Amniotic epithelial cell (primary cell): Measurements from ENCODE around the gene BLNK.
A peak's percentile ranks its signal among the peaks of the same experiment; 100 is the strongest.
"Not testable (repeated sequence)": the region's sequence is repeated elsewhere in the genome, so short reads cannot be mapped to it uniquely, and the experiment has no call there.

Source experiments
- DNase-seq: peaks from one replicate; pipeline ENCODE4 v3.0.0-alpha.2; 2010; ENCODE audit warnings: low read depth

BLNK gene

DNA sequence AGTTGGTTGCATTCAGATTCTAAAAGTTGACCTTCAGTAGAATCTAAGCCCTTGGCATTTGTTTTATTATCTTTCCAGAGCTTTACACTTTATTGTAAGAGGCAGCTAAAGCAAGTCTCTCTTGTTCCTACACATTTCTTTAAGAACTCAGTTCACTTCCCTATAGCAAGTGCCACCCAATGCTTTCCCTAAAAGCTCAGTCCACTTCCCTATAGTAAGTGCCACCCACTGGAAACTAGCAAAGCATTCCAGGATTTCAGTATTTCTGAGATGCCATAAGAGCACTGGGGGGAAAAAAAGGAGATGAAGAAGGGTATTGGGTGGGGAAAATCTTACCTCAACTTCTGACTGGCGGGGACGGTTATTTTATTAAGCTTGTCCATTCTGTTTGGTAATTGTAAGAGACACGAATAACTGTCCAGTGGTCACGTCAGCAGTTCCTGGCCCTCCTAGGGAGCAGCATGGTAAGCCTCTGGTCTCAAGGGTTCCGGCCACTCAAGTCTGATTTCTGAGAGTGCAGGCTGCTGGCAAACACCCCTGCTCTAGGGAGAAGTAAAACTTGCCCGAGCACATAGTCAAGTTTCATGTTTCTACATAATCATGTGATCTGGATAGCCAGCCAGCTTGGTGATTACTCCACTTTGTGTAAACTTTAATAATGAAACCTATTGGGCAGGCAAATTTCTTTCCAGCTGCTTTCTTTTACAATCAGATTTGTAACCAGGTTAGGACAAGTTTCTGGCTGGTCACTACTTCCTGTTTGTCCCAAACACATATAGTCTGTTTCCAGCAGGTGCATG, at the start of gene BLNK:
Gene BLNK, minus strand, starts transcription at position 554 of the 800 bp plus-strand sequence. Its CDS starts 171 bp downstream, at position 383.
- no peak for DNase-seq

DNA sequence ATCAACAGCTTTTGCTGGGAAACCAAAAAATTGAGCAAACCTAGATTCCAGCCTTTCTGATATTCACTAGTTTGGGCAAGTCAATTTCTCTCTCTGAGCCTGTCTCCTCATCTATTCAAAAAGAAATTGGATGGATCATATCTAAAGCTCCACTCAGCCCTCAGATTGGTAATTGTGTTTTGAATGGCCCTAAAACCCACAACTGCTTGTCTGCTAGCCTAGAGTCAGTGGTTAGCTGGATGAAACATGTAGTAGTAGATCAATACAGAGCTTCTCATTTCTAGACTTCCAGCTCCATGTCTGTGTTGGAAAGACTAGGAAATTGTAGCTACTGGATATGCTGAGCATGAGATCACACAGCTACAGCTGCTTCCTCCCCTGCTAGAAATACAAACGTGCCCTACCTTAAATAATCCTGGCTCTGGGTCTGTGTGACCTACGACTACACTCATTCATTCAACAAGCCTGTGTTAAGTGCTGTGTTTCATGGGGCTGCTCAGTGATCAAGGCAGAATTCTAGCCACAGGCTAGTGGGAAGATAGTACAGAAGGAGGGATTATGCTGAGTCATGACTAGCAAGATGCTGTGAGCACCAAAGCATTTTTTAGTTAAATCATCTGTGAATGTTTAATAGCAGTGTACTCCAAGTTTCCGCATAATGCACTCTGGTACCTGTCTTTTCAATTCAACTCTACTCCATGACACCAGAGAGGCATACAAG, 48.5 kb upstream of the BLNK start:
- DNase-seq = peak; percentile 13

DNA sequence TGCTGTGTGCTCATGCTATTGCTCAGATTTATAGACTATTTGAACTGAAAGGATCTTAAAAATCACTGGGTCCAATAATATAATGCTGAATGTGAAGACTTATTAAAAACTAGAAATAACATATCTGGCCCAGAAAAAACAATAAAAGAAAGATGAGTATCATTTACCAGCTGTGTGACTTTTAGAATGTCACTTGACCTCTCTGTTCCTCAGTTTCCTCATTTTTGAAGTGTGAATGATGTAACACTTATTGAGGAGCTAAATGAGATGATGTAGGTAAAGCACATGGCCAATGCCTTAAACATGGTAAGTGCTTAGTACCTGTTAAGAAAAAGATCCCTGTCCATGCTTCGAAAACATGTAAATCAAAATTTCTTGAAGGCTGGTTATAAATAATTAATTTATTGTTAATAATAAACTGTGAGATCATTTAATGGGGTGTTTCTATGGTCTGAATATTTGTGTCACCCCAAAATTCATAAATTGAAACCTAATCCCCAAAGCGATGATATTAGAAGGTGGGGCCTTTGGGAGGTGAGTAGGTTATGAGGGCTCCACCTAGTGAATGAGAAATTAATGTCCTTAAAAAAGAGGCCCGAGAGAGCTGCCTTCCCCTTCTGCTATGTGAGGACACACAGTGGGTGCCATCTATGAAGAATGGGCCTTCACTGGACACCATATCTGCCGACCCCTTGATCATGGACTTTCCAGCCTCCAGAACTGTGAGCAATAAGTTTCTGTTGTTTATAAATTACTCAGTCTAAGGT, 45.9 kb upstream of the BLNK start:
- DNase-seq = no peak

DNA sequence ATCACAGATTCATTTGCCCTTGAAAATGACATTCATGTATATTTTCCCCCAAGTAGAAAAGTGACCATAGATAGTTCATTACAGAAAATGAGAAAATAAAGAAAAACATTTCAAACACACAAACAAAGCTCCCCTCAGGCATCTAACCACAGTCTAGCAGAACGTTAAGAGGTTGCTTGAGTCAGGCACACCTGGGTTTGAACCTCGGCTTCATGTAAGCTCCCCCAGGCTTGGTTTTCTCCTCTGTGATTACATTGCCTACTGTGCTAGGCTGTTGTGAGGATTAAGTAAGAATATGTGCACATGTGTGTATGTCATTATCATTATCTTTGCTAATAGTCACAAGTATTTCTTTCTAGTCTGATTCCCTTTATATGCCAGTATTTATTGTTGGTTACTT, 42.0 kb upstream of the BLNK start:
- no peak for DNase-seq

DNA sequence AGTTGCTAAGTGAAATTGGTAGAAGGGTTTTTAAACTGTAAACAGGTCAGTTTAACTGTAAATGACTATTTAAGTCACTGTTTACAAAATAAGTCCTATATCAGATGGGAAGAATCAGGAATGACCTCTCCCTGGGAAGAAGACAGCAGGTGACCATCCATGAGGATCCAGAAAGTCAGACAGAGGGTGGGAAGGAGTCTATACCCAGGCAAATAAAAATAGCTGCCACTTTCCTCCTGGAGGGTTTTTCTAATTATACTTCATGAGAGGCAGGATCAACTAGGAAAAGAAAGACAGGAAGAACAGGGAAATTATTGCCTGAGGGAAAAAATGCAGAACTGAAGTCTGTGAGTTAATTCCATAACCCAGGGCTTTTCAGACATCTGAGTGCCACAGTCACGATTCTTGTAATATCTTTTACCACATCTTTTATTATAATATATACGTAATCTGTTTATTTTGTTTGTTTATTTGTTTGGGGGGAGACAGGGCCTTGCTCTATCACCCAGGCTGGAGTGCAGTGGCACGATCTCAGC, 39.9 kb upstream of the BLNK start:
- no peak for DNase-seq

DNA sequence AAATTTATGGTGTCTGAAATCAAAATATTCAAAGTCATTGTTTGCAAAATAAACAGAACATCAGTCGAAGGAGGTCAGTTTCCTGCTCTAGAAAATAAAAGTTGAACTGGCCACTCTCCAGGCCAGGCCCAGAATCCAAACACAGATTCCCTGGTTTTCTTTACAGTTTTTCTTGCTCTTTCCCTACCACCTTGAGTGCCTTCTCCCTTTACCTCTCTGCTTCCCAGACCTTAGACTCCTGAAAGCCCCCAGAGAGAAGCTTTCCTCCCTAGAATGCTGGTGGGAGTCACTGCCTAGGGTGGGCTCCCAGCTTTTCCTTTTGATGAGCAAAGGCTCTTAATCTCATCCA, 38.9 kb upstream of the BLNK start:
- DNase-seq = no peak

DNA sequence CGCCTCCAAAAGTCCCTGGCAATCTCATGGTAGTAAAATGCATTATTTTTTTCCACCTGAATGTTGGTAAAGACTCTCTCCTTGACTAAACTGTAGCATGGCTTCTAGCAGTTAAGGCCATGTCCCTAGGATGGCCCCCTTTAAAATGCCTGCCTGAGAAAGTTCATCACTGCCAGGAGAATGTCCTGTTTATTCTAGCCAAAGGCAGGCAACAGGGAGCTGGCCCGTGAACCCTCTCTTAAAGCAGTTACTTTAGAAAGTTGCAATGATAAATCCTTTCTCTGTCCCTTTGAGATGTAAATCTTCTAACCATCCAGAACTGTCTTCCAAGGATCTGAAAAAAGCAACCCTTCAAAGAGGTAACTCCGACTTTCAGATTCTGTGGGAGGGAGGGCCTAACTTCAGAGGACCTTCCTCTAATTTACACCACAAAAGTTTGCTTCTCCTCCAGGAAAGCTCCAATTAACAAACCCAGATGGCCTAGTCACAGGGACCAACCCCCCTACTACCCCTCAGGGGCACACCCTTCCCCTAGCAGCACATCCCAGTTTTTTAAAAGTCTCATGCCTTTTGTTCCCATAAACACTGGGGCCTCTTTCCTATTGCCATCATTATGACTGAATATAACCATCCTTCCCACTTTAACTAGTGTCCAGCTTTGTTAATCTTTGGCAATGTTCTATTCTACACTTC, 38.4 kb upstream of the BLNK start:
- no peak for DNase-seq

DNA sequence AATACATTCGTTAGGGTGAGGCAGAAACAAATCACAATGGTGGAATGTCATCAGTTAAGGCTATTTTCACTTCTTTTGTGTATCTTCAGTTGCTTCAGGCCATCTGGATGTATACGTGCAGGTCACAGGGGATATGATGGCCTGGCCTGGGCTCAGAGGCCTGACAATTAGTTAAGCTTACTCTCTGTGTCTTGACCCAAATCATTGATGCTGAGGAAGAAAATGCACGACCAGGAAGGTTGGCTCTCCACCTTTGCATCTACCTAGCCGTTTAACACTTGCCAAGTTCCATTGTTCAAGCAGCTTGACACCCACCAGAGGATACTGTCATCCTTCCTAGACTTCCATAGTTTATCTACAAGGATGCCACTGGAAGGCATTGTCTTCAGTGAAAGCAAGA, 37.5 kb upstream of the BLNK start:
- DNase-seq = not testable (repeated sequence)

DNA sequence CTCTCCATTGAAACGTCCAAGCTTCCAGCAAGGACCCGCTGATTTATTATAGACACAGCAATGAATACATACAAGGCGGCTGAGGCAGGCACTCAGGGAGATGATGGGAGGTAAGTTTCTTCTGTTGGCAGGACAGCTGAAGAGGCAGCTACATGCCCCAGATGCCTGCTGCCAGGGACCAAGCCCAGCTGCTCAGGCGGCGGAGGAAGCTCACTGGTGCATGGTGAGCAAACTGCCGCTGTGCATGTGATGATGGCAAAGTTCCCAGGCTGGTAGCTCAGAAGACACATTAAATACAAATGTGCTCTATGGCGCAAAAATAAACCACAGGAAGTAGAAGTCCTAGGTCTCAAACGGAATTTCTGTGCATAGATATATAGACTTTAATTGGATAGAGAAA, 35.1 kb upstream of the BLNK start:
- no peak for DNase-seq

DNA sequence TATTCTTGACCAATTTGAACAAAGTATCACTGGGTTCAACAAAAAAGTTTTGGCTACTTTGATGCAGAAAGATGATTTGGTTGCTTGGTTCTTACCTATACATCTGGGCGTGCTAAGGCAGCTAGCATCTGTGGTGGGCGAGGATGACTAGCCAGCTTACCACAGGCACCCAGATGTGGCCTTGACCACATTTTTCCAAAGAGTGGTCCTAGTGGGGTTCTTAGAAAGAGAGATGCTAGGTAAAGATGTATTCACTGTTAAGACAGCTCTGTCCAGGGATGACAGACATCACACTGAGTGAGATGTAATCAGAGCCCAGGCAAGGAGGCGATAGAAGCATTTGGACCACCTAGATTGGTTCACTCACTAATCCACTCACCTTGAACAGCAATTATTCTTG, 33.6 kb upstream of the BLNK start:
- DNase-seq = no peak

DNA sequence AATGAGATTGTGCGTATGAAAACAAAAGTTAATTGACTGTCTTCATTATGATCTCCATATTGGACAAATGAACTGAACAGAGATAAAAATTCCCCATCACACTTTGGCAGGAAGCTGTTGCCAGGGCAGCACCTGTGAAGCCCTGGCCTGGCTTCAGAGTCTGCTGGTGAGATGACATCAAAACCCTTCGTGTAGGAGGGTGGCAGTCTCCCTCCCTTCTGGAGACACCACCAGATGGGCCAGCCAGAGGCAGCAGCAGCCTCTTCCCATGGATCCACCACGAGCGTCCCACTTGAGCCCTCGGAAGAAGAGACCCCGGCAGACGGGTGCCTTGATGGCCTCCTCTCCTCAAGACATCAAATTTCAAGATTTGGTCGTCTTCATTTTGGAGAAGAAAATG, 32.9 kb upstream of the BLNK start, which contains the start of gene DNTT:
Gene DNTT, plus strand, starts transcription at position 205 of the 400 bp plus-strand sequence. Its CDS starts 64 bp downstream, at position 269.
- no peak for DNase-seq

DNA sequence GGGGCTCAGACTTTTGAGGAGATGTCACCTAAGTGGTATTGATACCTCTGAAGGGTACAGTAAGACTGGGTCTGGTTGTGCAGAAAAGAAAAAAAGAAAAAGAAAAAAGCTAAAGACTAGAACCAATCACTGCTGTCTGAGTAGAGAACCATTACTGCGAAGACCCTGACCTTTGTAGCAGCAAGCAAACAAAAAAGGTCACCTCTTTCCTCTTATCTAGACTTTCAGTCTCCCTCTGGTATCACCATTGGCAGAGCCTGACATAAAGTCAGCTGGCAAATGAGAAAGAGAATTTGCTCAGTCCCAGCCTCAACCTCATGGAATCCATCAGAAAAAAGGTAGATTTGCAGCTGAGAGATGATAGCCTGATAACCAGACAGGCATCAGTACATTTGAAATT, 30.2 kb upstream of the BLNK start:
- DNase-seq = no peak

DNA sequence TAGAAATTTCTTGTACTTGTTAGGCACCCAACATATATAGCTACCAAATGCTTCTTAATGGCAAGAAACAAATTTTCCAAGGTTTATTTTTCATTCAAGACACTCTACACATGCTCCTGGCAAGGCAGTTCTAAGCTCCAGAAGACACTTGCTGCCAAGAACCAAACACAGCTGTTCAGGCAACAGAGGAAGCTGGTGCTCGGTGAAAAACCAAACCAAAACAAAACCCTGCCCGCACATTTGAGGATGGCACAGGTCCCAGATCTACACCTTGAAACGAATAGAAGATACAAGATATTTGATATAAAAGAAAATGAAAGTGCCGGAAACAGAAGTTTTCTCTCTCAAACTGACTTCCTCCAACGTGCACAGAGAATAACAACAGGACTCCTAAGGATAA, 28.0 kb upstream of the BLNK start:
- no peak for DNase-seq

DNA sequence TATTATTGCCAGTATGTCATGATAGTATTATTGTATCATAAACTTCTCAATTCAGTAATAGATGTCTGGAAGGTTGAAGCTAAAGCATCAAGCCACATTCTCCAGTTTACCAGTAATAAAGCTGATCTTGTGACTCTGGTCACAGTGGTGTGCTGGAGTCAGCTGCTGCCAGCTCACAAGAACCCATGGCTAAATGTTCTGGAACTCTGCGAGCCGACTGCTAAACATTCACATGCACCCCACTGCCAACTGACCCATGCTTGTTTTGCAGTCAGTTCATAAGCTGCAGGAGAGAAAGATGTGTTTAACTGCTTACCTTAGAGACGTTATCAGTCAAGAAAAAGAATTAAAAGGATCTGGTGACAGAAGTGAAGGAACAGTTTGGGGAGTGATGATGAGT, 27.0 kb upstream of the BLNK start:
- no peak for DNase-seq

DNA sequence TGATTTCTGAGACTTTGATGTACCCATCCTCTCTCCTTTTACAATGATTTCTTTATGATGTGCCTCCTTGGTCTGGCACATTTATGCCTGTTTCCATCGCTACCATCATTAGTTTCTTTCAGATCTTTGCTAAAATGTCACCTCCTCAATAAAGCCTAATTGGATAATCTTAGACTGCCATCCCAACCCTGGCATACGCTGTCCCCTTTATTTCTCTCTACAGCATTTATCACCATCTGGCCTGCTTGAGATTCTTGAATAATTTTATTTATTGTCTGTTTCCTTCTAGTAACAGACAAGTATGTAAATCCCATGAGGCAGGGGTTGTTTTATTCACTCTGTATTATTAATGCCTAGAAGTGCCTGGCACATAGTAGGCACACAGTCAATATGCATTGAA, 26.1 kb upstream of the BLNK start:
- no peak for DNase-seq

DNA sequence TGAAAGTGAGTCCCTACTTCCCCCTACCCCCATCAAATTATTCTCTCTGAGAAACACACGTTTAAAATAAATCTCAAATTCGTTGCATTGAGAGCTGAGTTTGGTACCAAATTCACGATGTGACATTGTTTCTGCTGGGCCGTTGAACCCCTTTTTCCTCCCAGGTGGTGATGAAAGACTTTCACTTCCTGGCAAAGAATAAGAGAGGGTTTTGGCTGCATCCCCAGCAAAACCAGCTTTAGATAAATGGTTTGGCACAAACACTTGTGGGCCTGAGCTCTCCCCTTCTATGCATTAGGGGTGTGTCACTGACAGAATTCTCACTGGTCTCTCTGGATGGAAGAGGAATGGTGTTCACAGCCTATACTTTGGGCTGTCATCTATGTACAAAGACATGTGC, 24.1 kb upstream of the BLNK start:
- DNase-seq = no peak

DNA sequence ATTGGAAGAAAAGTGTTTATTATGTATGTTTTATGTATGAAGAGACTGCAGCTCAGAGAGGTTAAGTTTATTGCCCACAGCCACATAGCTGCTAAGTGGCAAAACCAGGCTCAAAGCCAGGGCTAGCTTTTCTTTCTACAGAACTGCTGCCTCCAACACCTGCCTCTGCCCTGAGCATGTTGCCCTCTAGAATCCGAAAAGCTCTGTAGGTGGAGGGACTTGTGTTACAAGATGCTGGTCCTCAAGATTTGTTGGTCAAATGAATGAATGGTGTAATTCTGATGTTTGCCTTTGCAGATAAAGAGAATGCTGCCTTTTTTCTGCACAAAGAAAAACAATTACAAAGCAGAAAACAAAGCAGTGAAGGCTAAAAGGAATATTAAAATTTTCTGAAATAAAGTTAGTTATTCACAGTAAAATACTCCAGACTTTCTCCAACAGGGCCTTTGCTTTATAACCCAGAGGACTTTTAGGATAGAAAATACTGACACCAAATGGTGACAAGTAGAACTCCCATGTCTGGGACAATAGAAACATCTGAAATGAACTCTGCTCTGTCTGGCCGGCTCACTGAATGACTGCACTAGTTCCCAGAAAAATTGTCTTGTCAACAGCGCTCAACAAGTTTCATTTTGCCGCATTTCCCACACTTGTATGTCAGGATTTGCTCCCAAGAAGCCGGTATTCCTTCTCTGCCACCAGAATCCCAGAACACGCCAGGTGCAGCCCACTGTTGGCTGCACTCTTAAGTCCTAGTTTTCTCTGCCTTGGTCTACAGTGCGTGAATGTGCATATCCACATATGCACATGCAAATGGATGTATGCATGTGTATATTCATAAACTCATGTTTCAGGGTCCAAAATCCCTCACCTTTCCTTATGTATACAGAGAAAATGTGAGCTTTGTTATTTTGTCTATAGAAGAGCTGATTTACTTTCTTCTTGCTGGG, 21.9 kb upstream of the BLNK start:
- peak; percentile 31 for DNase-seq

DNA sequence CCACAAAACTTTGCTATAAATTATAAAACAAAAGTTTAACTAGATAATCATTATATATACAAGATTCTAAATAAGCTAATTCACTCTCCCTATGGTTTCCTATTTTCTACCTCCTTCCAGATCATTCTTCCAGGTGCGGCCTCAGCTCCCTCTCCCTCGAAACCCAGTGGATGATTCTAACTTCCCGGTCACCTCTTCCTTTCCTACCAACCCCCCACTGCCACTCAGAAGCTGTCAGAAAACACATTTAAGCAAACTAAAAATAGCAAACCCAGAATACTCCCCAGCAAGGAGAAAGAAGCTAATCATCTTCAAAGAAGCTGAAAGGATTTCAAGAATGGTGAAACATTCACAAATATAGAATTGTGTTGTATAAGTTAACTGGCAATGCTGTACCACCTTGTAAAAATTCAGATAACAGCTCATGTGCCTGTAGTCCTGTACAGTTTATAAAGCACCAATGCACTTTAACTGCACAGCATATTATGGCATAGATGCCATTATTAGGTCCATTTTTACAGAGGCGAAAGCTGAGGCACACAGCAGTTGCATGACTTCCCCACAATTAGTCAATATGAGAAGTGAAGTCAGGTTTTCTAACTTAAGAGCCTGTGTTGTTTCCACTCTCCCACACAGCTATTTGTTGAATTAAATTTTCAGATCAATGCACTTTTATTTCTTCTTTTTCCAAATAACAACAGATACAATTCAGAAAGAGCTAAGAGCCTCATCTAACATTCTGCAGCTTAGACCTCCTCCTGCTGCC, 19.2 kb upstream of the BLNK start:
- no peak for DNase-seq

DNA sequence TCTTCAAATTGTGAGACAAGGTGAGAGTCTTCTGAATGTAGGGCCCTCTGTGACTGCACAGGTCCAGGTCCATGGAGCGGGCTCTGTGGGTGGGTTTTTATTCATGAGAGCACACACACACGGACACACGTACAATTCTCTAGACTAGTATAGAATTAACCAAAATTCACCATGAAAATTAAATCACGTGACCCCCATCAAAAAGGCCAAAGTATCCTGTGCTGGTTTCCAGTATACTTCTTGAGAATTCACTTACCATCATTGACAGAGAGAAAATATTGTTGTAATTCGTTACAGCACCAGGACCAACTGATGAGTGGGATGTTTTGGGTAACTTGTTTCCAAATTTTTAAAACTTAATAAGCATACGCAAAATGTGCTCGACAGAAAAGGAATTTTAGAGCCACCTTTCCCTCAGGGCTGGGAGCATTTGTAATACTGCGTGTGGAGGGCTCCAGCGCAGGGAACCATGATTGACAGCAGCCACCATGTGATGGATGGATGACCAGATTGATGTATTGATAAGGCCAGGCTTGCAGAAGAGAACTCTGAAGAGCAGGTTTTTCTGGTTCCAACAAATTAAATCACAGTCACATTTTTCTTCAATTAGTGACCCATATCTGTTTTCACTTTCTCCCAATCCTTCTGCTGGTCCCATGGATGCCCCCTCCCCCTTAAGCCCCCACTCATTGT, 18.0 kb upstream of the BLNK start:
- DNase-seq = no peak
